Dermis blood vessel endothelial cell (primary cell): ENCODE data around the gene FCSK. TPM values are rescaled to one million over a fixed set of nuclear protein-coding genes. Genes with fewer than 3 reads are reported as not detected.

Experiments used
- DNase-seq: peaks from one replicate; pipeline ENCODE4 v3.0.0; 2010
- total RNA-seq: library from RNA; depleted of rRNA; stranded (reverse); fragments of >200 nt; gene quantifications from 2 replicates; pipeline ENCODE4 v1.2.3, GENCODE V29; 2014

The FCSK gene
- total RNA-seq, 1 donor from 2014 or later = 19.9 TPM

GRCh38 chr16:70455910-70456309, 1.5 kb downstream of the FCSK start:
- no peak for DNase-seq

DNA sequence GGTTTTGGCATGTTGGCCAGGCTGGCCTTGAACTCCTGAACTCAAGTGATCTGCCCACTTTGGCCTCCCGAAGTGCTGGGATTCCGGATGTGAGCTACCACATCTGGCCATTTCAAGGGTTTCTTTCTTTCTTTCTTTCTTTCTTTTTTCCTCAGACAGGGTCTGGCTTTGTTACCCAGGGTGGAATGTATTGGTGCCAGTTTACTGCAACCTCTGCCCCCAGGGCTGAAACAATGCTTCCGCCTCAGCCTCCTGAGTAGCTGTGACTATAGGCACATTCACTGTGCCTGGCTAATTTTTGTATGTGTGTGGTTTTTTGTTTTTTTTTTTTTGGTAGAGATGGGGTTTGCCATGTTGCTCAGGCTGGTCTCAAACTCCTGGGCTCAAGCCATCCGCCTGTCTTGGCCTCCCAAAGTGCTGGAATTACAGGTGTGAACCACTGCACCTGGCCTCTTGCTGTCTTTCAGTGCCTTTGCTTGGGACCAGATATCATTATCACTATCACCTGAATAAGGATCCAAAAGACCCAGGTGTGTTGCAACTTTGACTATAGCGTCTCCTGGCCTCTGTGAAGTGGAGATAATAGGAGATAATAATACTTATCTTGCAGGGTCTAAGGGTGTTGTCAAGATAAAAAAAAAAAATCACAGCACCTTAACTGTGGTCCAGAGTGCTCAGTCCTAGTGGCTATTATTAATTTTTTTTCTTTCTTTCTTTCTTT, 3.2 kb downstream of the FCSK start:
- DNase-seq = no peak

DNA sequence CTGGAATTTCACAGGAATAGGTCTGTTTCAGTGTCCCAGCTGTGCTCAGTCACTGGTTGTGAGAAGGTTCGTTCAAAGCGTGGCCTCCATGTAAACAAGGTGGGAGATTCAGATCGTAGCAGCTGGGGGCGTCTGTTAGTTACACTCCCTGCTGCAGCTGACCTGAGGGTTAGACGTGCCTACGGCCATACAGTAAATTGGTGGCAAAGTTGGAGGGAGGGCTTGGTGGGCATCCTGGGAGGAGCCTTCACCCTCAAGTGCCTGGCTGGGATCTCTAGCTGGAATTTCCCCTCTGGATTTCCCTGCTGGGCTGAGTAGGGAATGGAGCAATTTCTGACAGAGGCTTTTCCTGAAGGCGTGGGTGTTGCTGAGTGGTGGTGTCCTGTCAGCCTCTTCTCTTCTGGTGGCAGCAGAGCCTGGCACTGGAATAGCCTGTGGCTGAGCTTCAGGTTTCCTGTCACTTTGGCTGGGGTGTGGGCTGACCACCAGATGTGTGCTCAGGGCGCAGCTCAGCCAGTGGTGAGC, 6.4 kb downstream of the FCSK start:
- DNase-seq = peak; percentile 65

DNA sequence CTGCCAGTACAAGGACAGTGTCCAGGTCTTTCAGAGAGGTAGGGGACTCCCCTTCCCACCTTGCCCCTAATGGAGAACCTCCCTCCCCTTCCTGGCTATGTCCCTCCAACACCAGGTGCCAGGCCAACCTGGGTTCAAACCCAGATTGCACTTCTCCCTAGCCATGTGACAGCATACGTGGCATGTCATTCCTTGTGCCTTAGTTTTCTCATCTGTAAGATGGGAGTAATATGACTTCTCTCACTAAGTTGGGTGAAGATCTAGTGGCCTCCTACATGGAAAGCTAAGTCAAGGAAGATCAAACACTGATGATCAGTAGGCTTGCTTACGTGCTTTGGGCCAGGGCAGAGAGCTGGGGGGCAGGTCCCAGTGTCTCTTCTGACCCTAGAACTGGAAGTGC, 8.8 kb downstream of the FCSK start:
- no peak for DNase-seq

GRCh38 chr16:70465999-70466804, 11.8 kb downstream of the FCSK start:
- no peak for DNase-seq

GRCh38 chr16:70466805-70467076, 12.3 kb downstream of the FCSK start:
- DNase-seq = no peak

GRCh38 chr16:70467113-70467512, 12.7 kb downstream of the FCSK start:
- DNase-seq = no peak

GRCh38 chr16:70467608-70468007, 13.2 kb downstream of the FCSK start:
- no peak for DNase-seq

DNA sequence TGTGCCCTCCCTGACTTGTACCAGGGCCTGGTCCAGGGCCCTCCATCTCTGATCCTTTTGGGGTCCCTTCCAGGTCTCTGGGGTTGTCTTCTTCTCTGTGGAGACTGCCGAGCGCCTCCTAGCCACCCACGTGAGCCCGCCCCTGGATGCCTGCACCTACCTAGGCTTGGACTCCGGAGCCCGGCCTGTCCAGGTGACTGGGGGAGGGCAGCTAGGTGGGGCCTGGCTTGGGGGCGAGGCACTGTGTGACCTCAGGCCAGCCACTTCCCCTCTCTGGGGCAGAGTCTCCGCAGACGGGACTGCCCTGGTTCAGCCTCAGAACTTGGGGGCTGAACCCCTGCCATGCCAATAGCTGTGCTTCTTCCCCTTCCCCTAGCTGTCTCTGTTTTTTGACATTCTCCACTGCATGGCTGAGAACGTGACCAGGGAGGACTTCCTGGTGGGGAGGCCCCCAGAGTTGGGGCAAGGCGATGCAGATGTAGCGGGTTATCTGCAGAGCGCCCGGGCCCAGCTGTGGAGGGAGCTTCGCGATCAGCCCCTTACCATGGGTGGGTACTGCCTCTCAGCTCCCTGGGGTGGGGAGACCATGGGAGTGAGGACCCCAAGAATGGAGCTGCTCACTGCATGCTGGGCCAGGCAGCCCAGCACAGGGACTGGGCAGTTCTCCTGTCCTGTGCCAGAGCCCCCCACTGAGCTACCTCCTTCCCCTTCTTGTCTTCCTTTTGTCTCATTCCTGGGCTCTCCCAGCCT, 14.6 kb downstream of the FCSK start:
- no peak for DNase-seq

DNA sequence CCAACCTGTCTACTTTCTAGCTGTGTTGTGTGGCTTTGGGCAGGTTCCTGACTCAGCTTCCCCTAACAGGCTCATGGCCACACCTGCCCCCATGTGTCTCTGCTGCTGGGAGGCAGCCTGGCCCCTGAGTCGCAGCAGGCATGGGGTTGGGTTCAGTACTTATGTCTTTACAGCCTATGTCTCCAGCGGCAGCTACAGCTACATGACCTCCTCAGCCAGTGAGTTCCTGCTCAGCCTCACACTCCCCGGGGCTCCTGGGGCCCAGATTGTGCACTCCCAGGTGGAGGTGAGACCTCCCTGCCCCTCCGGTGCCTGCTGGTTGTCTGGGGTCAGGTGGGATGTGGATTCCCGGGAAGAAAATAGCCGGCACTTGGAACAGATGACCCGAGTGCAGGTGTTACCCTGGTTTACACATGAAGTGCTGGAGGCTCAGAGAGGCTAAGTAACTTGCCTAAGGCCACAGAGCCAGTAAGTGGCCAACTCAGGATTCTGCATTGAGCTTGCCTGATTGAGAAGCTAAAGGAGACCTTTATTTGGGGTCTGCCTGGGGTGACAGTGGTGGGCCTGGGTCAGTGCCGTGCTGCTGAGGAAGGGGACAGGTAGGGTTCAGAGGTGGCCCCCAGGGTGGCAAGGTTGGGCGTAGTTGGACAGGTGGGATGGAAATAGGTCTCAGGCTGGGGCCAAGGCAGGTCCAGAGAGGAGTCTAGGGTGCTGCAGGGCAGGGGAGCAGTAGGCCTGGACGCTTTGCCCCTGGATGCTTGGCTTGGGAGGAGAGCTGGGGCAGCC, 15.9 kb downstream of the FCSK start:
- DNase-seq = no peak

DNA sequence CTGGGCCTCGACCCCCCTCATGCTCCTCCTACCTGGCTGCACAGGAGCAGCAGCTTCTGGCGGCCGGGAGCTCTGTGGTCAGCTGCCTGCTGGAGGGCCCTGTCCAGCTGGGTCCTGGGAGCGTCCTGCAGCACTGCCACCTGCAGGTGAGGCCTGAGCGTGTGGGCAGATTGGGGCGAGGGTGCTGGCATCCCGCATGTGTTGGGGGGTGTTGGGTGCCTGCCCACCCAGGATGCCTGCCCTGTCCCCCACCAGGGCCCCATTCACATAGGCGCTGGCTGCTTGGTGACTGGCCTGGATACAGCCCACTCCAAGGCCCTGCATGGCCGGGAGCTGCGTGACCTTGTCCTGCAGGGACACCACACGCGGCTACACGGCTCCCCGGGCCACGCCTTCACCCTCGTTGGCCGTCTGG, 16.5 kb downstream of the FCSK start:
- DNase-seq = peak; percentile 54

DNA sequence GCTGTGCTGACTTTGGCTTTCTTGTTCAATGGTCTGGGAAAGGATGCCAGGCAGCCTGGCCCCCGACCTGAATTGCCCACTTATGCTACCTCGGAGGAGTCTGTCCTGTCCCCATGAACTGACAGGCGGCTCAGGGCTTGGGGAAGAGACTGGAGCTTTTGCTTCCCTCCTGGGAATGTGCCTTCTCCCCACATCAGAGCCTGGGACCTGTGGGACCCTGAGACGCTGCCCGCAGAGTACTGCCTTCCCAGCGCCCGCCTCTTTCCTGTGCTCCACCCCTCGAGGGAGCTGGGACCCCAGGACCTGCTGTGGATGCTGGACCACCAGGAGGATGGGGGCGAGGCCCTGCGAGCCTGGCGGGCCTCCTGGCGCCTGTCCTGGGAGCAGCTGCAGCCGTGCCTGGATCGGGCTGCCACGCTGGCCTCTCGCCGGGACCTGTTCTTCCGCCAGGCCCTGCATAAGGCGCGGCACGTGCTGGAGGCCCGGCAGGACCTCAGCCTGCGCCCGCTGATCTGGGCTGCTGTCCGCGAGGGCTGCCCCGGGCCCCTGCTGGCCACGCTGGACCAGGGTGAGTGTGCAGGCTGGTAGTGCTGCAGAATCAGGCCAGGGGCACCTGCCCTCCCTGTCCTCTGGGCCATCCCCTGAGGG, 18.5 kb downstream of the FCSK start:
- DNase-seq = no peak

DNA sequence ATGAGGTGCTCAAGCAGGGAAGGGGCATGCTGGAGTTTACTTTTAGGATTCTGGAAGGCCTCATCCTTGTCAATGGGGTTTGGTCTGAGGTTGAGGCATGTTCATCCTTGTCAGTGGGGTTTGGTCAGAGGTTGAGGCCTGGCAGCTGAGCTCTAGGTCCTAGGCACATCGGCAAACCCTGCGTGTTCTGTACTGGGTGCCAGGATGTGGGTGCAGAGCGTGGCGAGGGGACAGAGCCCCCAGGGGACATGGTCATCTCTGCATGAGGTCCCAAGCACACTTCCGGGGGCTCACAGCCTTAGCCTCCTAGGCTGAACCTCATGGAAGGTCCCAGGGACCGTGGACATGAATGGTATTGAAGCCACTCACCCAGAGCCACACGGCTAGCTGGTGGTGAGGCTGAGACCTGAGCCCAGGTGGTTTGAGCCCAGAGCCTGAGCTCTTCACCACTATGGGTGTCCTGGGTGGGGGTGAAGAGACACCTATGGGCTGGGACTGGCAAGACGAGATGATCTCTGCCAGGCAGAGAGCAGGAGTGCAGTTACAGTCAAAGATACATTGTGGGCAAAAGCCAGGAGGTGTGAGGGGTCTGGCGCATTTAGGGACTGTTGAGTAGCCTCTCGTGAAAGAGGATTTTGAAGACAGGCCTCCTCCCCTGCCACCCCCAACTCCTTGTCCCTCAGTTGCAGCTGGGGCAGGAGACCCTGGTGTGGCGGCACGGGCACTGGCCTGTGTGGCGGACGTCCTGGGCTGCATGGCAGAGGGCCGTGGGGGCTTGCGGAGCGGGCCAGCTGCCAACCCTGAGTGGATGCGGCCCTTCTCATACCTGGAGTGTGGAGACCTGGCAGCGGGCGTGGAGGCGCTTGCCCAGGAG, 19.3 kb downstream of the FCSK start:
- no peak for DNase-seq

GRCh38 chr16:70474320-70475053, 20.1 kb downstream of the FCSK start:
- no peak for DNase-seq

DNA sequence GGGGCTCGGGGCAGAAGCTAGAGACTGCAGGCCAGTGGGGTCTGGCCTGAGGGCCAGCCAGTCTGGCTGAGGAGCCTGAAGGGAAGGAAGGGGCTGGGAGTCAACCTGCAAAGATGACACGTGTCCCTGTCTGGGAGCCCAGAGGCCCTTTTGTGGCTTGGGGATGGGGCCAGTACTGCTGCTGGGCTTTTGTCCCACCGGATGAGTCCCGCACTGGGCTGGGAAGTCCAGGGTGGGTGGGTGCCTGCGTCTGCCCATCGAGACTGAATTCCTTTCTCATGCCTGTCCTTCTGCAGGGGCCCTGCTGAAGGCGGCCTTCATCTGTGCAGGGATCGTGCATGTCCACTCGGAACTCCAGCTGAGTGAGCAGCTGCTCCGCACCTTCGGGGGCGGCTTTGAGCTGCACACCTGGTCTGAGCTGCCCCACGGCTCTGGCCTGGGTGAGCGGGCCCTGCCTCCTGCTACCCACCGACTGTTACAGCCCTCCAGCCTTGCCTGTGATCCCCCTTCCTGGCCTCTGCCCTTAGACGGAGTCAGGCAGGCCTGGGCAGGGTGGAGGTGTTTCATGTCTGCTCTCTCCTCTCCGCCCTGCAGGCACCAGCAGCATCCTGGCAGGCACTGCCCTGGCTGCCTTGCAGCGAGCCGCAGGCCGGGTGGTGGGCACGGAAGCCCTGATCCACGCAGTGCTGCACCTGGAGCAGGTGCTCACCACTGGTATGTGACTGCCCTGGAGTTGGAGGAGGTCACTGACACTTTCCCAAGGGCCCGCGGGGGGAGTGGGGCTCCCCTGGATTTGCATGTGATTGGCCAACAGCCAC, 20.9 kb downstream of the FCSK start:
- no peak for DNase-seq

DNA sequence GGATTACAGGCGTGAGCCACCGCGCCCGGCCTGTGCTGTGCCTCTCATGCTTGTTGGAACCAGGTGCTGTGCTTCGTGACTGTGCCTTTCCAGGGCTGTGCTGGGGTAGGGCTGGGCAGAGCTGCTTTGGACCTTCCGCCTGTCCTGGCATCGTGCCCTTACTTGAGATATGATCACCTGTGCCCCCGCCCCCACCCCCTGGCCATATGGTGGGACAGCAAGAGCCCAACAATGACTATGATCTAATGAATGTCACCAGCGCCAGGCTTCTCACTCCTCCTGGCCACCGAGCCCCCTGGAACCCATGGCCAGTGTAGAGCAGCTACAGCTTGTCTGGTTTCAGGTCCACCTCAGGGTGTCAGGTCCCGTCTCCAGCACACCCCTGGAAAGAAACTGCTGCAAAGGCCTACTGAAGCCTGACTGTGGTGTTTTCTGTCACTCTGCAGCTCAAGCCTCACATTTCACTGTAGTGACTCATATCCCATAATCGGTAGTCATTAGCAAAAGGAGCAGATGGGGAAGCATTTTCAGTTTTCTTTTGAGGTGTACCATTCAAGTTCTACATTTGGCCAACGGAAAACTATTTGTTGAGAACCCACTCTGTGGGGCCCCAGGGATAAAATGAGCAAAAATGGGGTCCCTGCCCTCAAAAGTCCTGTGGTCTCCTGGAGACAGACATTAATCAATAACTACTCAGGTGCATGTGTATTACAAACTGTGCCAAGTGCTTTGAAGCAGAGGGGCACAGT, 22.1 kb downstream of the FCSK start:
- peak; percentile 85 for DNase-seq

- no peak for DNase-seq
These were observed 23.8 kb downstream of the FCSK start for GRCh38 chr16:70478169-70478568.

DNA sequence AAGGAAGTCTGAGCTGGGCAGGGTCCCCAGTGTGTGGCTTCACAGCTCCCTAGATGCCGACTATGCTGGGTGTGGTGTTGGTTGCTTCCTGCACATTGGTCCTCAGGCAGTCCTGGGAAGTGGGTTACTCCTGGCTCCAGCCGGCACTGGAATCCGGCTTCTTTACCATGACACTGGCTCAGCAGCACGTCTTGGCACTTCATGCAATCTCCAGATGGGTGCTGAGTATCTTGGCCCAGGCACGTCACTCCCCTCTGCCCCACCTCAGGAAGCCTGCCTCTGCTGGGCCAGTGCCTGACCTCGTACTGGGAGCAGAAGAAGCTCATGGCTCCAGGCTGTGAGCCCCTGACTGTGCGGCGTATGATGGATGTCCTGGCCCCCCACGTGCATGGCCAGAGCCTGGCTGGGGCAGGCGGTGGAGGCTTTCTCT, 24.5 kb downstream of the FCSK start:
- DNase-seq = peak; percentile 44
